ENCODE results near the gene KIF5C.

DNA sequence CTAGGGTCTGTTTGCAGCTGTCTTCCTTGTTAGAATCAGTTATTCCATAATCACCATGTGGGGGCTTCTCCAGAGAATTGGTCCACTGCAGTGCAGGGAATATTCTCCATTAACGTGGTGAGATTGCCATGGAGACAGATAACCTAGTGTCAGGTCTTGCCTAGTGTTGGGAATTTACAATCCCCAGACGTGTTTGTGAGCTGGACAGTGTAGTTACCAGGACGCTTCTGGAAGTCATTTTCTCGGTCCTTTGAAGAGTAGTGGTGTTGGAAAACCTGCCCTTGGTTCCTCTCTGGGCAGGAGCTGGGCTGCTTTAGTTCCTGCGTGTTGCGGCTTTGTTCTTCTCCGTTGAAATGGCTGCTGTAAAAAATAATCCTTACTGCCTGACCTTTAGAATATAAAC lies 94.6 kb downstream of the KIF5C start:
- no peak for TF ChIP-seq CTCF (IDR thresholded peaks at IDR 0.05; ENCODE audit: low read length)
- TF ChIP-seq EZH2 (IDR thresholded peaks at IDR 0.05; ENCODE audit: borderline replicate concordance, low read length), result no peak

Measured in OCI-LY1 (cell line).